CD4-positive, alpha-beta T cell (primary cell): ENCODE measurements around the gene SLC24A3. TPM values are rescaled to one million over a fixed set of nuclear protein-coding genes. Genes with fewer than 3 reads are reported as not detected.

Source experiments
- ATAC-seq: fragments of 200-7000 bp; cut with Tn5 transposase; one replicate; pipeline ENCODE4 v1.10.0; 2022; ENCODE audit warnings: mild to moderate bottlenecking; ENCODE audit not compliant: poor library complexity
- CTCF ChIA-PET: fragments of 350-600 bp; sonication (Branson Sonifier 250); formaldehyde crosslinking; loops from one replicate; lab custom pipeline; 2021; ENCODE audit warnings: antibody characterized with exemption, inconsistent platforms; lab: Charles Lee
- POLR2A ChIA-PET: fragments of 350-600 bp; sonication (Branson Sonifier 250); formaldehyde crosslinking; loops from one replicate; lab custom pipeline; 2021; ENCODE audit warnings: antibody characterized with exemption, inconsistent platforms; lab: Charles Lee
- DNase-seq, 14 experiments: peaks; one replicate each; pipeline ENCODE4 v3.0.0-alpha.2; 2013 to 2020; ENCODE audit warnings: mixed read lengths in 2 of 14
- H3K27ac ChIP-seq, 2 donors: one replicate each; pipeline versions ENCODE4 v1.5.1 to v1.7.0; 2013; ENCODE audit warnings: low read length in 2 of 2, low read depth in 1 of 2, mild to moderate bottlenecking in 1 of 2
- H3K27me3 ChIP-seq, 2 experiments: 1 replicate in 1 of 2; 2 replicates in 1 of 2; pipeline versions ENCODE4 v1.6.1 to v1.7.0; 2013; ENCODE audit warnings: low read length in 2 of 2, control low read depth in 1 of 2, mild to moderate bottlenecking in 1 of 2, moderate library complexity in 1 of 2; ENCODE audit not compliant: insufficient read depth in 2 of 2, control insufficient read depth in 1 of 2
- H3K36me3 ChIP-seq: one replicate; pipeline ENCODE4 v1.6.1; 2013; ENCODE audit warnings: low read length, control low read depth; ENCODE audit not compliant: insufficient read depth
- H3K4me1 ChIP-seq: one replicate; pipeline ENCODE4 v1.6.1; 2013; ENCODE audit warnings: low read length, control low read depth; ENCODE audit not compliant: insufficient read depth
- H3K4me3 ChIP-seq: one replicate; pipeline ENCODE4 v1.5.1; 2013; ENCODE audit warnings: mild to moderate bottlenecking, low read length, moderate library complexity
- H3K9me3 ChIP-seq, 2 experiments: 1 replicate in 1 of 2; 2 replicates in 1 of 2; pipeline versions ENCODE4 v1.6.1 to v1.7.0; 2013; ENCODE audit warnings: low read length in 2 of 2, mild to moderate bottlenecking in 2 of 2, control low read depth in 1 of 2, moderate library complexity in 1 of 2; ENCODE audit not compliant: control insufficient read depth in 1 of 2, insufficient read depth in 1 of 2
- H3K27ac Mint-ChIP-seq: one replicate; pipeline ENCODE4 v1.8.0; 2020; ENCODE audit warnings: mixed read lengths
- H3K27me3 Mint-ChIP-seq: one replicate; pipeline ENCODE4 v1.8.0; 2021; ENCODE audit warnings: mixed read lengths
- H3K36me3 Mint-ChIP-seq: one replicate; pipeline ENCODE4 v1.8.0; 2021; ENCODE audit warnings: low read depth, mixed read lengths
- H3K4me1 Mint-ChIP-seq: one replicate; pipeline ENCODE4 v1.8.0; 2021; ENCODE audit warnings: low read depth, mixed read lengths
- H3K4me3 Mint-ChIP-seq: one replicate; pipeline ENCODE4 v1.8.0; 2020; ENCODE audit warnings: mild to moderate bottlenecking, mixed read lengths
- H3K9me3 Mint-ChIP-seq: one replicate; pipeline ENCODE4 v1.8.0; 2020; ENCODE audit warnings: mixed read lengths
- CTCF ChIP-seq: fragments of 200-600 bp; IDR thresholded peaks from one replicate; pipeline ENCODE4 v1.8.0; 2022; ENCODE audit warnings: antibody characterized with exemption, mild to moderate bottlenecking
- intact Hi-C, 2 experiments: fragments of 100-400 bp; cut with DNase I in 1 of 2; cut with micrococcal nuclease in 1 of 2; formaldehyde crosslinking; loops; one replicate each; pipeline versions ENCODE4 v1.15.1 to v1.9.0; 2023 to 2025; cut with DNase I, micrococcal nuclease
- total RNA-seq, 174 experiments: library from RNA in 2 of 174; stranded (reverse) in 2 of 174; gene quantifications; one replicate each; pipeline ENCODE4 v1.2.3 and lab custom pipeline; 2021 to 2026

The SLC24A3 gene
- total RNA-seq, 2 experiments from 2014 or later = not detected

- Mint-ChIP-seq H3K4me3 (no peak overlapping the region), H3K4me1 (no peaks in the 10 kb centered on the region), H3K9me3 (peaks cover 9% of the 10 kb centered on the region), H3K27me3 (peaks cover 19% of the 10 kb centered on the region), H3K27ac (no peak overlapping the region), H3K36me3 (no peaks in the 10 kb centered on the region)
- CTCF ChIA-PET = no interaction called here
- POLR2A ChIA-PET = no interaction called here
- Histone ChIP-seq H3K4me3 (no peak overlapping the region), H3K4me1 (no peaks in the 10 kb centered on the region), H3K27ac (no peak overlapping the region), H3K36me3 (no peaks in the 10 kb centered on the region), H3K9me3 (peaks cover 3 to 4% of the 10 kb centered on the region in 2 experiments), H3K27me3 (peaks cover 0 to 2% of the 10 kb centered on the region in 2 experiments)
- intact Hi-C loops = no loop called here
- DNase-seq (no peak), ATAC-seq (no peak)
- TF ChIP-seq CTCF = no peak
These were observed 531.2 kb downstream of the SLC24A3 start for GRCh38 chr20:19743640-19743995.

- H3K4me3 Mint-ChIP-seq = no peak overlapping the region
- H3K9me3 Mint-ChIP-seq = peaks cover 9% of the 10 kb centered on the region
- Histone ChIP-seq H3K27ac (no peak overlapping the region), H3K36me3 (no peaks in the 10 kb centered on the region), H3K27me3 (no peaks in the 10 kb centered on the region), H3K9me3 (peaks cover 3 to 4% of the 10 kb centered on the region in 2 experiments), H3K4me3 (no peak overlapping the region), H3K4me1 (no peaks in the 10 kb centered on the region)
- ChIA-PET POLR2A (no interaction called here), CTCF (no interaction called here)
- H3K4me1 Mint-ChIP-seq = no peaks in the 10 kb centered on the region
- DNase-seq (no peak), ATAC-seq (no peak)
- H3K36me3 Mint-ChIP-seq = no peaks in the 10 kb centered on the region
- peaks cover 19% of the 10 kb centered on the region for H3K27me3 Mint-ChIP-seq
- TF ChIP-seq CTCF = no peak
- intact Hi-C loops = no loop called here
- H3K27ac Mint-ChIP-seq = no peak overlapping the region
These were observed 532.7 kb downstream of the SLC24A3 start for GRCh38 chr20:19745106-19745505.

- Mint-ChIP-seq H3K27ac (no peak overlapping the region), H3K36me3 (no peaks in the 10 kb centered on the region), H3K4me1 (no peaks in the 10 kb centered on the region), H3K27me3 (peaks cover 19% of the 10 kb centered on the region), H3K4me3 (no peak overlapping the region), H3K9me3 (peaks cover 9% of the 10 kb centered on the region)
- intact Hi-C loops = no loop called here
- Histone ChIP-seq H3K36me3 (no peaks in the 10 kb centered on the region), H3K27me3 (no peaks in the 10 kb centered on the region), H3K9me3 (peaks cover 3 to 4% of the 10 kb centered on the region in 2 experiments), H3K4me3 (no peak overlapping the region), H3K4me1 (no peaks in the 10 kb centered on the region), H3K27ac (no peak overlapping the region)
- POLR2A ChIA-PET = no interaction called here
- CTCF ChIA-PET = no interaction called here
- no peak for TF ChIP-seq CTCF
- DNase-seq (no peak), ATAC-seq (no peak)
These were observed 533.1 kb downstream of the SLC24A3 start for GRCh38 chr20:19745584-19745983.
